ENCODE results near the gene ZBTB5.

- TF ChIP-seq, protein P1, sequence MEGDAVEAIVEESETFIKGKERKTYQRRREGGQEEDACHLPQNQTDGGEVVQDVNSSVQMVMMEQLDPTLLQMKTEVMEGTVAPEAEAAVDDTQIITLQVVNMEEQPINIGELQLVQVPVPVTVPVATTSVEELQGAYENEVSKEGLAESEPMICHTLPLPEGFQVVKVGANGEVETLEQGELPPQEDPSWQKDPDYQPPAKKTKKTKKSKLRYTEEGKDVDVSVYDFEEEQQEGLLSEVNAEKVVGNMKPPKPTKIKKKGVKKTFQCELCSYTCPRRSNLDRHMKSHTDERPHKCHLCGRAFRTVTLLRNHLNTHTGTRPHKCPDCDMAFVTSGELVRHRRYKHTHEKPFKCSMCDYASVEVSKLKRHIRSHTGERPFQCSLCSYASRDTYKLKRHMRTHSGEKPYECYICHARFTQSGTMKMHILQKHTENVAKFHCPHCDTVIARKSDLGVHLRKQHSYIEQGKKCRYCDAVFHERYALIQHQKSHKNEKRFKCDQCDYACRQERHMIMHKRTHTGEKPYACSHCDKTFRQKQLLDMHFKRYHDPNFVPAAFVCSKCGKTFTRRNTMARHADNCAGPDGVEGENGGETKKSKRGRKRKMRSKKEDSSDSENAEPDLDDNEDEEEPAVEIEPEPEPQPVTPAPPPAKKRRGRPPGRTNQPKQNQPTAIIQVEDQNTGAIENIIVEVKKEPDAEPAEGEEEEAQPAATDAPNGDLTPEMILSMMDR (conservative IDR thresholded peaks at IDR 0.05 in 1 of 2, IDR thresholded peaks at IDR 0.05 in 1 of 2; ENCODE audit: low read depth in 1 of 2, low read length in 2 of 2), result no peak
- no peak for TF ChIP-seq EZH2 (IDR thresholded peaks at IDR 0.05; ENCODE audit: low read length, missing control alignments)
Observed at GRCh38 chr9:37454238-37454637, 11.0 kb downstream of the ZBTB5 start.

Measured in fibroblast of lung (primary cell).